GM12872 (cell line): ENCODE measurements around the gene EMILIN3.

Source experiments
- CTCF ChIP-seq: IDR thresholded peaks from 3 replicates; pipeline ENCODE4 v1.5.1; 2011; ENCODE audit warnings: low read depth, mild to moderate bottlenecking, low read length, moderate library complexity; ENCODE audit not compliant: insufficient read depth

EMILIN3 gene

GRCh38 chr20:41349266-41349665, 17.4 kb downstream of the EMILIN3 start:
- TF ChIP-seq CTCF, result no peak

- no peak for TF ChIP-seq CTCF
Observed at GRCh38 chr20:41348430-41349172, 18.0 kb downstream of the EMILIN3 start.

GRCh38 chr20:41347523-41348429, 18.8 kb downstream of the EMILIN3 start:
- no peak for TF ChIP-seq CTCF

GRCh38 chr20:41345729-41346067, 20.9 kb downstream of the EMILIN3 start:
- TF ChIP-seq CTCF, result no peak

- TF ChIP-seq CTCF, result no peak
Observed at GRCh38 chr20:41344938-41345728, 21.5 kb downstream of the EMILIN3 start.

- no peak for TF ChIP-seq CTCF
Observed at GRCh38 chr20:41344477-41344876, 22.1 kb downstream of the EMILIN3 start.
